ENCODE results near the gene MAB21L3.

MAB21L3 gene

GRCh38 chr1:116152577-116152943 is 41.4 kb downstream of the MAB21L3 start:
- Histone ChIP-seq H3K9me3 (ENCODE audit: insufficient read depth, low read length) (no peaks in the 10 kb centered on the region), H3K4me3 (ENCODE audit: insufficient read depth, low read length, poor library complexity, severe bottlenecking) (no peak overlapping the region), H3K36me3 (ENCODE audit: low read length) (no peaks in the 10 kb centered on the region), H3K9me2 (replicated peaks; ENCODE audit: insufficient read depth, low read length) (no peaks in the 10 kb centered on the region), H3K79me2 (ENCODE audit: insufficient read depth, low read length) (no peaks in the 10 kb centered on the region), H3K9ac (ENCODE audit: low read length) (no peak overlapping the region), H3K27ac (ENCODE audit: low read depth, low read length) (no peak overlapping the region), H3K27me3 (ENCODE audit: low read length) (no peaks in the 10 kb centered on the region), H3F3A (ENCODE audit: insufficient read depth) (no peaks in the 10 kb centered on the region), H3K4me2 (ENCODE audit: low read depth, low read length, poor library complexity, severe bottlenecking) (peak overlapping the region; percentile 44), H4K20me1 (ENCODE audit: low read depth, low read length) (no peaks in the 10 kb centered on the region), H2AFZ (ENCODE audit: low read depth, low read length, severe bottlenecking) (peak overlapping the region; percentile 68)
- TF ChIP-seq CTCF (IDR thresholded peaks at IDR 0.05; ENCODE audit: insufficient read depth, low read length, poor library complexity, severe bottlenecking) (no peak), EZH2phosphoT487 (conservative IDR thresholded peaks at IDR 0.05; ENCODE audit: low read length) (no peak)

- Histone ChIP-seq H3K79me2 (ENCODE audit: insufficient read depth, low read length) (no peaks in the 10 kb centered on the region), H3F3A (ENCODE audit: insufficient read depth) (no peaks in the 10 kb centered on the region), H3K9ac (ENCODE audit: low read length) (no peak overlapping the region), H3K27me3 (ENCODE audit: low read length) (no peaks in the 10 kb centered on the region), H3K4me3 (ENCODE audit: insufficient read depth, low read length, poor library complexity, severe bottlenecking) (no peak overlapping the region), H2AFZ (ENCODE audit: low read depth, low read length, severe bottlenecking) (no peak overlapping the region), H3K9me2 (replicated peaks; ENCODE audit: insufficient read depth, low read length) (no peaks in the 10 kb centered on the region), H3K9me3 (ENCODE audit: insufficient read depth, low read length) (no peaks in the 10 kb centered on the region), H3K27ac (ENCODE audit: low read depth, low read length) (no peak overlapping the region), H3K36me3 (ENCODE audit: low read length) (no peaks in the 10 kb centered on the region), H3K4me2 (ENCODE audit: low read depth, low read length, poor library complexity, severe bottlenecking) (no peak overlapping the region), H4K20me1 (ENCODE audit: low read depth, low read length) (no peaks in the 10 kb centered on the region)
- TF ChIP-seq EZH2phosphoT487 (conservative IDR thresholded peaks at IDR 0.05; ENCODE audit: low read length) (no peak), CTCF (IDR thresholded peaks at IDR 0.05; ENCODE audit: insufficient read depth, low read length, poor library complexity, severe bottlenecking) (no peak)
Measured at GRCh38 chr1:116152950-116153691, 41.9 kb downstream of the MAB21L3 start.

- H3K36me3 ChIP-seq (ENCODE audit: low read length), result no peaks in the 10 kb centered on the region
- TF ChIP-seq CTCF (IDR thresholded peaks at IDR 0.05; ENCODE audit: insufficient read depth, low read length, poor library complexity, severe bottlenecking) (no peak), EZH2phosphoT487 (conservative IDR thresholded peaks at IDR 0.05; ENCODE audit: low read length) (no peak)
- H3K9ac ChIP-seq (ENCODE audit: low read length), result no peak overlapping the region
- no peak overlapping the region for H2AFZ ChIP-seq (ENCODE audit: low read depth, low read length, severe bottlenecking)
- H3K4me3 ChIP-seq (ENCODE audit: insufficient read depth, low read length, poor library complexity, severe bottlenecking), result no peak overlapping the region
- H4K20me1 ChIP-seq (ENCODE audit: low read depth, low read length), result no peaks in the 10 kb centered on the region
- no peak overlapping the region for H3K4me2 ChIP-seq (ENCODE audit: low read depth, low read length, poor library complexity, severe bottlenecking)
- H3K9me2 ChIP-seq (replicated peaks; ENCODE audit: insufficient read depth, low read length), result no peaks in the 10 kb centered on the region
- no peaks in the 10 kb centered on the region for H3K79me2 ChIP-seq (ENCODE audit: insufficient read depth, low read length)
- no peak overlapping the region for H3K27ac ChIP-seq (ENCODE audit: low read depth, low read length)
- no peaks in the 10 kb centered on the region for H3K9me3 ChIP-seq (ENCODE audit: insufficient read depth, low read length)
- no peaks in the 10 kb centered on the region for H3F3A ChIP-seq (ENCODE audit: insufficient read depth)
- no peaks in the 10 kb centered on the region for H3K27me3 ChIP-seq (ENCODE audit: low read length)
Measured at GRCh38 chr1:116153692-116154031, 42.5 kb downstream of the MAB21L3 start.

Data from SU-DHL-6 (cell line).